Subcutaneous abdominal adipose tissue (tissue), 5 donors: ENCODE data around the gene MAN1A2.

Source experiments
- H3K27ac ChIP-seq: one replicate; pipeline ENCODE4 v1.7.0; 2013; ENCODE audit warnings: low read depth, mild to moderate bottlenecking, inconsistent platforms, low read length, moderate library complexity
- H3K27me3 ChIP-seq, 5 donors: one replicate each; pipeline ENCODE4 v1.7.0; 2013; ENCODE audit warnings: low read length in 5 of 5, inconsistent platforms in 1 of 5; ENCODE audit not compliant: control insufficient read depth in 5 of 5, insufficient read depth in 4 of 5
- H3K36me3 ChIP-seq, 5 donors: one replicate each; pipeline ENCODE4 v1.7.0; 2013; ENCODE audit warnings: low read length in 5 of 5; ENCODE audit not compliant: control insufficient read depth in 5 of 5, insufficient read depth in 5 of 5
- H3K4me1 ChIP-seq, 5 donors: one replicate each; pipeline ENCODE4 v1.7.0; 2013; ENCODE audit warnings: low read length in 5 of 5, mild to moderate bottlenecking in 3 of 5, moderate library complexity in 1 of 5; ENCODE audit not compliant: control insufficient read depth in 5 of 5, insufficient read depth in 5 of 5
- H3K4me3 ChIP-seq, 5 donors: one replicate each; pipeline ENCODE4 v1.7.0; 2013; ENCODE audit warnings: low read length in 5 of 5, low read depth in 1 of 5
- H3K9ac ChIP-seq, 5 donors: one replicate each; pipeline ENCODE4 v1.7.0; 2013; ENCODE audit warnings: low read length in 5 of 5, mild to moderate bottlenecking in 4 of 5, moderate library complexity in 3 of 5
- H3K9me3 ChIP-seq, 5 donors: one replicate each; pipeline ENCODE4 v1.7.0; 2013; ENCODE audit warnings: low read length in 5 of 5; ENCODE audit not compliant: control insufficient read depth in 5 of 5
- donor health status: healthy.
- donor health status: healthy.
- donor health status: healthy.
- donor health status: healthy.
- donor health status: healthy.

MAN1A2 gene

GRCh38 chr1:117577191-117577885, 210.1 kb downstream of the MAN1A2 start:
- no peaks in the 10 kb centered on the region for H3K36me3 ChIP-seq
- H3K27me3 ChIP-seq = no peaks in the 10 kb centered on the region
- no peak overlapping the region for H3K9ac ChIP-seq
- H3K4me1 ChIP-seq = peaks cover 0 to 4% (median 0%) of the 10 kb centered on the region in 5 donors
- no peak overlapping the region for H3K4me3 ChIP-seq
- H3K9me3 ChIP-seq = no peaks in the 10 kb centered on the region
- H3K27ac ChIP-seq = no peak overlapping the region

GRCh38 chr1:117578466-117578865, 211.2 kb downstream of the MAN1A2 start:
- Histone ChIP-seq H3K36me3 (no peaks in the 10 kb centered on the region), H3K27me3 (no peaks in the 10 kb centered on the region), H3K4me1 (no peaks in the 10 kb centered on the region), H3K9me3 (no peaks in the 10 kb centered on the region), H3K9ac (no peak overlapping the region), H3K27ac (no peak overlapping the region), H3K4me3 (no peak overlapping the region)
